HG03432 (cell line): Measurements from ENCODE around the gene ZGPAT.
"Not testable (repeated sequence)": the region's sequence is repeated elsewhere in the genome, so short reads cannot be mapped to it uniquely, and the experiment has no call there.

Experiments
- ATAC-seq: cut with Tn5 transposase; IDR thresholded peaks from one replicate; pipeline ENCODE4 v1.9.1; 2021; ENCODE audit warnings: mild to moderate bottlenecking, moderate library complexity; ENCODE audit not compliant: unreplicated experiment

ZGPAT gene

DNA sequence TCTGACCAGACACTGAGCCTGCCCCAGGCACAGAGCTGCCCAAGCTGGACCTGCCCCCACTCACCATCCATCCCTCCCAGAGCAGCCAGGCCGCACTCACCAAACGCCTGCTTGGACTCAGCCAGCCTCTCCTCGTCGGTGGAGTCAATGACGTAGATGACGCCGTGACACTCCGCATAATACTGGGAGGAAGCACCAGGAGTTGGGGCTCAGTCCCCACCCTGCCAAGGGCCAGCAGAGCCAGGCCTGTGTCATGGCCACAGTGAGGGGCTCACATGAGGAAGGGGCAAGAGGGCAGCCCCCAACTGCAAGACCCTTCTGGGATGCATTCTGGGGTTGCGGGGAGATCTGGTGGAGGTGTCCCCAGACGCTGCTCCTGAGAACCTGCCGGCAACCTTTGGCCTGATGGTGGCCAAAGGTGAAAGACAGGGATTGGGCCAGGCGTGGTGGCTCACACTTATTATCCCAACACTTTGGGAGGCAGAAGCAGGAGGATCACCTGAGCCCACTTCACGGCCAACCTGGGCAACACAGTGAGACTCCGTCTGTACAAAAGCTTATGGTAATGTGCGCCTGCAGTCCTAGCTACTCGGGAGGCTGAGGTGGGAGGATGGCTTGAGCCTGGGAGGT, 5.7 kb upstream of the ZGPAT start:
- ATAC-seq = no peak

GRCh38 chr20:63702751-63703470, 4.9 kb upstream of the ZGPAT start:
- ATAC-seq = no peak

GRCh38 chr20:63703471-63703975, 4.3 kb upstream of the ZGPAT start:
- no peak for ATAC-seq

GRCh38 chr20:63703976-63704748, 3.7 kb upstream of the ZGPAT start:
- no peak for ATAC-seq

GRCh38 chr20:63704749-63705117, 3.1 kb upstream of the ZGPAT start:
- ATAC-seq = no peak

GRCh38 chr20:63705232-63706026, 2.4 kb upstream of the ZGPAT start:
- no peak for ATAC-seq

DNA sequence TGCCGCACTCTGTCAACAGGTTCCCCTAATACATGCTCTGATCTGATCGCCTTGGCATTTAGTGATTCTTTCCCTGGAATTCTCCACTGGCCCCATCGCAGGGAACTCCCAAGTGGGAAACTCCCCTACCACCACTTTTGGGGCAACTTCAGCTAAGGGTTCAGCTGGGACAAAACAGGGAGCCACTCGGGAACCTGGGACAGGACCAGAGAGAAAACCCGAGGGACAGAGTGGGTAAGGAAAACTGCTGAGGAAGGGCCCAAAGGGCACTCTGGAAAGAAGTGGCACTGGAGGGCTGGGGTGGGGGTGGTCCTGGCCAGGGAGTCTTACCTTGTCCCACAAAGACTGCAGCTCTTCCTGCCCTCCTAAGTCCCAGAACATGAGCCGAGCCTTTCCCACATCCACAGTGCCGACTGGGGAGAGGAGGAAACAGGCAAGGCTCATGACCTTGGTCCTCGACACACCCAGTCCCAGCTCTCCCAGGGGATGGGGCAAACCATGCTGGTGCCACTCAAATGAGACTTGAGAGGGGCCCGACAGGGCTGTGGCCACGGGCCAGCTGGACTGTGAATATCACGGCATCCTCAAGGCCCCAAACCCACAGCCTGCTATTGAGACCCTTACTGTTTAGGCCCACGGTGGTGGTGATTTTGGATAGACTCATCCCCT, 1.7 kb upstream of the ZGPAT start:
- ATAC-seq = no peak

- ATAC-seq = peak; percentile 27
Observed at GRCh38 chr20:63706852-63707557, 834 bp upstream of the ZGPAT start.

DNA sequence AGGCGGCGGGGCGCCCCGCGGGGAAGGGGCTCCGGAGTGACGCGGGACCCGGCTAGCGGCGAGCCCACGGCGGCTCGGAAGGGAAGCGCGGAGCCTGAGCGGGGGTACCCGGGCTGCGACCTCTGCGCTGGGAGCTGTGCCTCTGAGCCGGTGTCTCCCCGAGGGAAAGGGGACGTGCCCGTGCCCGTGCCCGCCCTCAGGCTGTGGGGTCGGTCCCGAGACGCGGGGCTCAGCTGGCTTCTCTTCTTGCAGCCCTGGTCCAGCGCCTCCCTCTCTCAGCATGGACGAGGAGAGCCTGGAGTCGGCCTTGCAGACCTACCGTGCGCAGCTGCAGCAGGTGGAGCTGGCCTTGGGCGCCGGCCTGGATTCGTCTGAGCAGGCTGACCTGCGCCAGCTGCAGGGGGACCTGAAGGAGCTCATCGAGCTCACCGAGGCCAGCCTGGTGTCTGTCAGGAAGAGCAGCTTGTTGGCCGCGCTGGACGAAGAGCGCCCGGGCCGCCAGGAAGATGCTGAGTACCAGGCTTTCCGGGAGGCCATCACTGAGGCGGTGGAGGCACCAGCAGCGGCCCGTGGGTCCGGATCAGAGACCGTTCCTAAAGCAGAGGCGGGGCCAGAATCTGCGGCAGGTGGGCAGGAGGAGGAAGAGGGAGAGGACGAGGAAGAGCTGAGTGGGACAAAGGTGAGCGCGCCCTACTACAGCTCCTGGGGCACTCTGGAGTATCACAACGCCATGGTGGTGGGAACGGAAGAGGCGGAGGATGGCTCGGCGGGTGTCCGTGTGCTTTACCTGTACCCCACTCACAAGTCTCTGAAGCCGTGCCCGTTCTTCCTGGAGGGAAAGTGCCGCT, 686 bp downstream of the ZGPAT start:
- ATAC-seq = peak; percentile 10

DNA sequence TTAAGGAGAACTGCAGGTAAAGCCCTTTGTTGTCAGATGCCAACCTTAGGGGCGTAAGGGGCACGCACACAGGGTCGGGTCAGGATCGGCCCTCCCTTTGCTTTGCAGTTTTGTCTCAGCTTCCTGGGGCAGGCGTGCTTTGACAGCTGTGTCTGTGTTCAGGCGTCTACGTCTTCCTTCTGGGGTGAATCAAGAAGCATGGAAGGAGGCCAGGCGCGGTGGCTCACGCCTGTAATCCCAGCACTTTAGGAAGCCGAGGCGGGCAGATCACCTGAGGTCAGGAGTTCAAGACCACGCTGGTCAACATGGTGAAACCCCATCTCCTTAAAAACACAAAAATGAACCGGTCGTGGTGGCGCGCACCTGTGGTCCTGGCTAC, 1.3 kb downstream of the ZGPAT start:
- no peak for ATAC-seq

DNA sequence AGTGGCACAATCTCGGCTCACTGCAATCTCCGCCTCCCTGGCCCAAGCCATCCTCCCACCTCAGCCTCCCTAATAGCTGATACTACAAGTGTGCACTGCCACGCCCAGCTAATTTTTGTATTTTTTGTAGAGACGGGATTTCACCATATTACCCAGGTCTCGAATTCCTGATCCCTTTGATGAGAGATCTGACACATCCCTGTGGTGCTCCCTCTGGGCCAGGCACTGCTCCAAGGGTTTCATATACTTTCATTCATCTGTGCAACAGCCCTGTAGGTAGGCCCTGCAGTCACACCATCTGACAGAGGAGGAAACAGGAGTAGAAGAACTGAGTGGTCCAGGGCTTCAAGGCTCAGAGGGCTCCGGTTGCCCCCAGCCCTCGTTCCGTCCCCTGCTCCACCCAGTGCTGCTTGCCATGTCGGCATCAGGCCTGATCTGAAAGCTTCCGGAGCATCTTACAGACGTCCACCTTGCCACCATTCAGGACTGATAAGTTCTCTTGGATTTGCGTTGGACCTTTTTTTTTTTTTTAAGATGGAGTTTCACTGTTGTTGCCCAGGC, 3.3 kb downstream of the ZGPAT start:
- ATAC-seq = no peak

DNA sequence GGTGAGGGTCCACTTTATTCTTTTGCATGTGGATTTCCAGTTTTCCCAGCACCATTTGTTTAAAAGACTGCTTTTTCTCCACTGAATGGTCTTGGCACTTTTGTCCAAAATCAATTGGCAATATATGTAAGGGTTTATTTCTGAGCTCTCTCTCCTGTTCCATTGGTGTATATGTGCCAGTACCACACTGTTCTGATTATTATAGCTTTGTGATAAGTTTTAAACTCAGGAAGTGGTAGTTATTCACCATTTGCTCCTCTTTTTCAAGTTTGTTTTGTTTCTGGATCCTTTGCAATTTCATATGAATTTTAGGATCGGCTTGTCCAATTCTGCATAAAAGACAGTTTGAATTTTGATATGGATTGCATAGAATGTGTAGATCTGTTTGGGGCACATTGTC, 4.4 kb downstream of the ZGPAT start:
- no peak for ATAC-seq

DNA sequence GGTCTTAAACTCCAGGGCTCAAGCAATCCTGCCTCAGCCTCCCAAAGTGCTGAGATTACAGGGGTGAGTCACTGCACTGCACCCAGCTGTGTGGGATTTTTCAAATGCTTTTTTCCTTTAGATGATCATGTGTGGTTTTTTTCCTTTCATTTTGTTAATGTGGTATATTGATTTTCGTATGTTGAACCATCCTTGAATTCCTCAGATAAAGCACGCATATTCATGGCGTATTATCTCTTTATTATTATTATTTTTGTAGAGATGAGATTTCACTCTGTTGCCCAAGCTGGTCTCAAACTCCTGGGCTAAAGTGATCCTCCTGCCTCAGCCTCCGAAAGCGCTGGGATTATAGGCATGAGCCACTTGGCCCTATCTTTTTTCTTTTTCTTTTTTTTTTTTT, 7.0 kb downstream of the ZGPAT start:
- ATAC-seq = no peak

DNA sequence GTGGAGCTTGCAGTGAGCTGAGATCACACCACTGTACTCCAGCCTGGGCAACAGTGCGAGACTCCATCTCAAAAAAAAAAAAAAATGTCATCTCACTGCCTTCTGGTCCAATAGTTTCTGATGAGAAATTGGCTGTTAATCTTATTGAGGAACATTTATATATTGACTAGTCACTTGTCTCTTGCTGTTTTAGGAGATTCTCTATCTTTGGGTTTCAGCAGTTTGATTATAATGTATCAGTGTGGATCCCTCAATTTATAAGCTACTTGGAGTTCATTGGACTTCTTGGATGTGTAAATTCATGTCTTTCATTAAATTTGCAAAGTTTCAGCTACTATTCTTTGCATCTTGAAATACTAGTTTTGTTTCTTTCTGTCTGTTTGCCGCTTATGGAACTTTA, 11.2 kb downstream of the ZGPAT start:
- ATAC-seq = no peak

DNA sequence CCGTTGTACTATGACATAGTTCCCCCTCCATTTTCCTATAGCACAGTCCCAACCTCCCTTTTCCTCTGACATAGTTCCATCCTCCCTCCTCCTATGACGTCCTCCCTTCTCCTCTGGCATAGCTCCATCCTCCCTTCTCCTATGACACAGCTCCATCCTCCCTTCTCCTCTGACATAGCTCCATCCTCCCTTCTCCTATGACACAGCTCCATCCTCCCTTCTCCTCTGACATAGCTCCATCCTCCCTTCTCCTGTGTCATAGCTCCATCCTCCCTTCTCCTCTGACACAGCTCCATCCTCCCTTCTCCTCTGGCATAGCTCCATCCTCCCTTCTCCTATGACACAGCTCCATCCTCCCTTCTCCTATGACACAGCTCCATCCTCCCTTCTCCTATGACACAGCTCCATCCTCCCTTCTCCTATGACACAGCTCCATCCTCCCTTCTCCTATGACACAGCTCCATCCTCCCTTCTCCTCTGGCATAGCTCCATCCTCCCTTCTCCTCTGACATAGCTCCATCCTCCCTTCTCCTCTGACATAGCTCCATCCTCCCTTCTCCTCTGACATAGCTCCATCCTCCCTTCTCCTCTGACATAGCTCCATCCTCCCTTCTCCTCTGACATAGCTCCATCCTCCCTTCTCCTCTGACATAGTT, 15.3 kb downstream of the ZGPAT start:
- not testable (repeated sequence) for ATAC-seq

DNA sequence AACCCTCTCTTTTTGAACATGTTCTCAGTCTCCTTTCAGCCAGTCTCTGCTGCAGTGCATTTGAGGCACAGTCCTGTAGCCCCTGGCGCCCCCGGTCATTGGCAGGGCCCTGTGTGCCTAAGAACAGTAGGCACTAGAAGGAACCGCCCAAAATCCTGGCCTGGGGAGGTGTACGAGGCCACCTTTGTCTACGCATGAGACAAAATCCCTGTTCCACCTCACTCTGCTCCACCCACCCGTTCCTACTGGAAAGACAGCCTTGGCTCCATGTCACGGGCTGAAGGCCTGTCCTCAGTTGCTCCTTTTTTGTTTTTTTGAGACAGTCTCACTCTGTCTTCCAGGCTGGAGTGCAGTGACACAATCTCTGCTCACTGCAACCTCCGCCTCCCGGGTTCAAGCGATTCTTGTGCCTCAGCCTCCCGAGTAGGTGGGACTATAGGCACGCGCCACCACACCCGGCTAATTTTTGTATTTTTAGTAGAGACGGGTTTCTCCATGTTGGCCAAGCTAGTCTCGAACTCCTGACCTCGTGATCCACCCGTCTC, 22.4 kb downstream of the ZGPAT start:
- ATAC-seq = not testable (repeated sequence)

GRCh38 chr20:63731410-63731809, 23.6 kb downstream of the ZGPAT start:
- ATAC-seq = no peak
